H9 (cell line): Measurements from ENCODE around the gene ARPC5. TPM values are rescaled to one million over a fixed set of nuclear protein-coding genes. Genes with fewer than 3 reads are reported as not detected.

Source experiments
- DNase-seq: peaks from one replicate; pipeline ENCODE4 v3.0.0-alpha.2; 2017
- H2AFZ ChIP-seq: one replicate; pipeline ENCODE4 v1.6.1; 2013; ENCODE audit warnings: mild to moderate bottlenecking, low read length, control low read depth, moderate library complexity
- H2AK5ac ChIP-seq: 2 replicates; pipeline ENCODE4 v1.6.1; 2013; ENCODE audit warnings: low read length, control low read depth, mixed read lengths; ENCODE audit not compliant: insufficient read length
- H2BK120ac ChIP-seq: one replicate; pipeline ENCODE4 v1.6.1; 2013; ENCODE audit warnings: low read depth, mild to moderate bottlenecking, low read length, control low read depth, inconsistent platforms; ENCODE audit not compliant: poor library complexity, severe bottlenecking
- H2BK12ac ChIP-seq: 2 replicates; pipeline ENCODE4 v1.6.1; 2013; ENCODE audit warnings: low read length, control low read depth, mixed read lengths, low read depth; ENCODE audit not compliant: insufficient read length
- H2BK15ac ChIP-seq: 2 replicates; pipeline ENCODE4 v1.6.1; 2013; ENCODE audit warnings: low read depth, low read length, control low read depth
- H2BK20ac ChIP-seq: one replicate; pipeline ENCODE4 v1.6.1; 2013; ENCODE audit warnings: low read depth, mild to moderate bottlenecking, low read length, control low read depth, inconsistent platforms; ENCODE audit not compliant: poor library complexity, severe bottlenecking
- H2BK5ac ChIP-seq: 2 replicates; pipeline ENCODE4 v1.6.1; 2013; ENCODE audit warnings: low read length, control low read depth, mixed read lengths; ENCODE audit not compliant: insufficient read length
- H3K14ac ChIP-seq: 2 replicates; pipeline ENCODE4 v1.6.1; 2013; ENCODE audit warnings: low read length, control low read depth; ENCODE audit not compliant: insufficient read depth
- H3K18ac ChIP-seq: 2 replicates; pipeline ENCODE4 v1.6.1; 2013; ENCODE audit warnings: low read depth, mild to moderate bottlenecking, mixed read lengths, low read length, control low read depth; ENCODE audit not compliant: insufficient read length
- H3K23ac ChIP-seq: 2 replicates; pipeline ENCODE4 v1.6.1; 2013; ENCODE audit warnings: low read length, control low read depth, mixed read lengths, low read depth; ENCODE audit not compliant: insufficient read length
- H3K23me2 ChIP-seq: 2 replicates; pipeline ENCODE4 v1.6.1; 2013; ENCODE audit warnings: low read depth, mild to moderate bottlenecking, mixed read lengths, low read length, control low read depth; ENCODE audit not compliant: insufficient read length, poor library complexity, severe bottlenecking
- H3K27ac ChIP-seq: 2 replicates; pipeline ENCODE4 v1.5.1; 2013; ENCODE audit warnings: low read length, control low read depth, mixed read lengths, low read depth; ENCODE audit not compliant: insufficient read length
- H3K27me3 ChIP-seq: 2 replicates; pipeline ENCODE4 v1.6.1; 2013; ENCODE audit warnings: low read length, control low read depth, inconsistent platforms; ENCODE audit not compliant: insufficient read depth
- H3K4ac ChIP-seq: 2 replicates; pipeline ENCODE4 v1.6.1; 2013; ENCODE audit warnings: low read depth, mild to moderate bottlenecking, control low read depth, inconsistent platforms, low read length, moderate library complexity
- H3K4me1 ChIP-seq: 2 replicates; pipeline ENCODE4 v1.6.1; 2013; ENCODE audit warnings: low read length, control low read depth, inconsistent platforms; ENCODE audit not compliant: insufficient read depth
- H3K4me2 ChIP-seq: 2 replicates; pipeline ENCODE4 v1.6.1; 2013; ENCODE audit warnings: low read length, control low read depth, mixed read lengths; ENCODE audit not compliant: insufficient read length, insufficient read depth
- H3K56ac ChIP-seq: 2 replicates; pipeline ENCODE4 v1.6.1; 2013; ENCODE audit warnings: low read depth, mild to moderate bottlenecking, mixed read lengths, low read length, control low read depth; ENCODE audit not compliant: insufficient read length
- H3K79me1 ChIP-seq: 2 replicates; pipeline ENCODE4 v1.6.1; 2013; ENCODE audit warnings: low read depth, mild to moderate bottlenecking, moderate library complexity, low read length, control low read depth, inconsistent platforms; ENCODE audit not compliant: insufficient read depth, poor library complexity, severe bottlenecking
- H3K79me2 ChIP-seq: 2 replicates; pipeline ENCODE4 v1.6.1; 2013; ENCODE audit warnings: low read length, control low read depth, inconsistent platforms; ENCODE audit not compliant: insufficient read depth
- H3K9ac ChIP-seq: 2 replicates; pipeline ENCODE4 v1.6.1; 2013; ENCODE audit warnings: low read length, control low read depth, mixed read lengths; ENCODE audit not compliant: insufficient read length; ENCODE audit errors: extremely low read depth
- H3K9me3 ChIP-seq: one replicate; pipeline ENCODE4 v1.6.1; 2013; ENCODE audit warnings: low read depth, low read length, inconsistent platforms; ENCODE audit not compliant: control insufficient read depth
- H3T11ph ChIP-seq: one replicate; pipeline ENCODE4 v1.6.1; 2013; ENCODE audit warnings: mild to moderate bottlenecking, low read length, control low read depth, inconsistent platforms
- H4K20me1 ChIP-seq: one replicate; pipeline ENCODE4 v1.6.1; 2013; ENCODE audit not compliant: control insufficient read depth, insufficient read length, insufficient read depth
- H4K5ac ChIP-seq: 2 replicates; pipeline ENCODE4 v1.6.1; 2013; ENCODE audit warnings: low read depth, mild to moderate bottlenecking, mixed read lengths, low read length, control low read depth; ENCODE audit not compliant: insufficient read length
- H4K8ac ChIP-seq: replicated peaks from 2 replicates; pipeline ENCODE4 v1.6.1; 2013; ENCODE audit warnings: low read length, control low read depth, mixed read lengths, low read depth; ENCODE audit not compliant: insufficient read length
- H4K91ac ChIP-seq: 2 replicates; pipeline ENCODE4 v1.6.1; 2013; ENCODE audit warnings: low read depth, mild to moderate bottlenecking, moderate library complexity, mixed read lengths, low read length, control low read depth; ENCODE audit not compliant: insufficient read length
- H3K27ac Mint-ChIP-seq, 3 experiments: 2 replicates in 2 of 3; 3 replicates in 1 of 3; pipeline ENCODE4 v1.8.0; 2020 to 2021; ENCODE audit warnings: mixed read lengths in 3 of 3, mild to moderate bottlenecking in 1 of 3, moderate library complexity in 1 of 3
- H3K27me3 Mint-ChIP-seq: 2 replicates; pipeline ENCODE4 v1.8.0; 2021; ENCODE audit warnings: low read depth, mild to moderate bottlenecking, moderate library complexity, mixed read lengths
- H3K36me3 Mint-ChIP-seq, 3 experiments: 2 replicates in 2 of 3; 3 replicates in 1 of 3; pipeline ENCODE4 v1.8.0; 2020 to 2021; ENCODE audit warnings: low read depth in 3 of 3, mixed read lengths in 3 of 3; ENCODE audit not compliant: insufficient read depth in 1 of 3
- H3K4me1 Mint-ChIP-seq, 2 experiments: 2 replicates each; pipeline ENCODE4 v1.8.0; 2020; ENCODE audit warnings: mixed read lengths in 2 of 2
- H3K4me3 Mint-ChIP-seq, 2 experiments: 2 replicates in 1 of 2; 3 replicates in 1 of 2; pipeline ENCODE4 v1.8.0; 2020 to 2021; ENCODE audit warnings: mild to moderate bottlenecking in 2 of 2, mixed read lengths in 2 of 2, moderate library complexity in 1 of 2
- H3K9me3 Mint-ChIP-seq, 2 experiments: 2 replicates in 1 of 2; 3 replicates in 1 of 2; pipeline ENCODE4 v1.8.0; 2020; ENCODE audit warnings: mild to moderate bottlenecking in 2 of 2, mixed read lengths in 2 of 2, moderate library complexity in 1 of 2
- CTCF ChIP-seq: fragments of 200-600 bp; sonication (generic); conservative IDR thresholded peaks from 3 replicates; pipeline ENCODE4 v1.8.0; 2021; ENCODE audit warnings: antibody characterized with exemption, mild to moderate bottlenecking
- WGBS: extraction: QIAGEN DNeasy Blood & Tissue Kit; methylation state at CpG from one replicate; pipeline ENCODE4 v1.1.7; 2013; ENCODE audit warnings: missing lambda C conversion rate, low lambda C conversion rate, mixed read lengths; ENCODE audit not compliant: insufficient read length; ENCODE audit errors: extremely low coverage; 5-methylcytosine and 5-hydroxymethylcytosine counted together
- total RNA-seq: library from RNA; stranded (reverse); gene quantifications from 2 replicates; pipeline ENCODE4 v1.2.1, GENCODE V29; 2021

The ARPC5 gene
- total RNA-seq, 1 experiment from 2014 or later: 67.7 TPM

- Histone ChIP-seq H2BK12ac (no peak overlapping the region), H3K18ac (no peak overlapping the region), H4K8ac (no peak overlapping the region), H3K23me2 (no peaks in the 10 kb centered on the region), H3K79me1 (no peaks in the 10 kb centered on the region), H3K56ac (no peak overlapping the region), H2BK15ac (no peak overlapping the region), H3K9ac (no peak overlapping the region), H2AK5ac (no peak overlapping the region), H4K20me1 (no peaks in the 10 kb centered on the region), H3K79me2 (no peaks in the 10 kb centered on the region), H3K27me3 (no peaks in the 10 kb centered on the region), H3K14ac (no peak overlapping the region), H2BK20ac (no peak overlapping the region), H4K5ac (no peak overlapping the region), H3K23ac (no peak overlapping the region), H2AFZ (no peak overlapping the region), H3T11ph (no peak overlapping the region), H3K4me2 (no peak overlapping the region), H4K91ac (no peak overlapping the region), H3K27ac (no peak overlapping the region), H3K4ac (no peak overlapping the region), H2BK120ac (no peak overlapping the region), H3K9me3 (no peaks in the 10 kb centered on the region), H3K4me1 (no peaks in the 10 kb centered on the region; the same call in 1 of the 2 replicates), H2BK5ac (no peak overlapping the region)
- peak overlapping the region in 2 of 3 experiments; percentile 2 to 66; a peak in 4 of 7 replicates for H3K27ac Mint-ChIP-seq
- peaks cover 36 to 37% of the 10 kb centered on the region in 2 experiments for H3K4me1 Mint-ChIP-seq
- no peaks in the 10 kb centered on the region for H3K36me3 Mint-ChIP-seq
- H3K9me3 Mint-ChIP-seq: no peaks in the 10 kb centered on the region
- no peak overlapping the region; a peak in 1 of 5 replicates for H3K4me3 Mint-ChIP-seq
- no peak for TF ChIP-seq CTCF
- WGBS: no CpG with 5 or more reads among the region's 2 CpGs
- DNase-seq: no peak
- H3K27me3 Mint-ChIP-seq: no peaks in the 10 kb centered on the region
These were observed 15.3 kb downstream of the ARPC5 start for GRCh38 chr1:183620311-183620710.
